ENCODE results near the gene NAV2.

The NAV2 gene

DNA sequence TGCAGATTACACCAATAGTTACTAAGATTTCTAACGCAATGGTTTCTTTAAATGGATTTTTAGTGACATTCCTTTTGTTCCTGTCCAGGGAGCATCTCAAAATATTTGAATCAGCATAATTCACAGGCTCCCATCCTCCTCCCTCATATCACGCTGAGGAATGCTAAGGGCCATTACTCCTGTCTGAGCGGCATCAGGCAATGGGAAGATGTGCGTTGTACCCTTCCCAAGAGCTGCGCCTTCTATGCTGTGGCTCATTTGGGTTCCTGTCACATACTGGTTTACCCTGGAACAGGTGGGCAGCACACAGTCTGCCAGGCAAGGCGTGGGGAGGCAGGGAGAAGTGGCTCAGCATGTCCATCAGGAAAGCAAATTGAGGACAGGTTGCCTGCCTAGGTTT is 325.8 kb downstream of the NAV2 start:
- no peak for DNase-seq (ENCODE audit: low read depth)

DNA sequence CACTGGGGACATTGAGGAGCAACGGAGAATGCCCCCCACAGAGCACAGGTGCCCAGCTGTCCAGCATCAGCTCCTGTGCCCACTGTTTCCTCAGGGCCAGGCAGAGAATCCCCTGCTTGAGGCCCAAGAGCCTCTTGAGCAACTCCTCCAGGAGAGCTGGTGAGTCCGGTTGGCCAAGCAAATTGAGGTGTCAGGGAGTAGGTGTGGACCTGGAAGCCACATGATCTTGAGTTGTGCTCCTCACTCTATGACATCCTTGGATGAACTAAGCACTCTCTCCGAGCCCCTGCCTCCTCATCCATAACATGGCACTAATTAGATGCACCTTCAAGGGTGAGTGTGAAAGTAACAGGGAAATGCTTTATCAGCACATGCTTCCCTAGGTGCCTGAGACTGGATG is 326.3 kb downstream of the NAV2 start:
- no peak for DNase-seq (ENCODE audit: low read depth)

- no peak for DNase-seq (ENCODE audit: low read depth)
Observed at GRCh38 chr11:20041499-20041898, 328.9 kb downstream of the NAV2 start.

DNA sequence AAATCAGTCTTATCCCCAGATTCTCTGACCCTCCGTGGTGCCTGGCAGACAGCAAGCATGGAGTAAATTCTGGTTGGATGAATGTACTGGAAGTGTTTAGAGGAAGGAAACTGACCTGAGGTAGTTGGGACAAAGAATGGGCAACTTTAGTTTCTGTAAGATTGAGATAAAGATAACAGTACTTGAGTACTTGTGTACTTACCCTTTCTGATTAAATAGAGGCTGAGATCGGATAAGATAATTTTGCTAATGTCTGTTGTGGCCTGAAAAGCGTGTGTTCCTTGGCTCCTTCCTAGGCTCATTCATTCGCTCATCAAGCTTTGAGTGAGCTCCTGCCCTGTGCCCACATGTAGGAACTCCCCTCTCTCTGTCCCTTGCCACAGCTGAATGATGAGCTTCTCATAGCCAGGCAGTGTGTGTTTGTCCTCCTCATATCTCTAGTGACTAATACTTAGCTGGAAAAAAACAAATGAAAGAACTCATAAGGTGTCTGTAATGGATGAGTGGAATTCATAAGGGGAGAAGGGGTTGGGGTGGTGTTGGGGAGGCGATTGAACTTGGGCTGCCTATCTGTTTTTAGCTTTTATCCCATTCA is 329.5 kb downstream of the NAV2 start:
- DNase-seq (ENCODE audit: low read depth) = no peak

DNA sequence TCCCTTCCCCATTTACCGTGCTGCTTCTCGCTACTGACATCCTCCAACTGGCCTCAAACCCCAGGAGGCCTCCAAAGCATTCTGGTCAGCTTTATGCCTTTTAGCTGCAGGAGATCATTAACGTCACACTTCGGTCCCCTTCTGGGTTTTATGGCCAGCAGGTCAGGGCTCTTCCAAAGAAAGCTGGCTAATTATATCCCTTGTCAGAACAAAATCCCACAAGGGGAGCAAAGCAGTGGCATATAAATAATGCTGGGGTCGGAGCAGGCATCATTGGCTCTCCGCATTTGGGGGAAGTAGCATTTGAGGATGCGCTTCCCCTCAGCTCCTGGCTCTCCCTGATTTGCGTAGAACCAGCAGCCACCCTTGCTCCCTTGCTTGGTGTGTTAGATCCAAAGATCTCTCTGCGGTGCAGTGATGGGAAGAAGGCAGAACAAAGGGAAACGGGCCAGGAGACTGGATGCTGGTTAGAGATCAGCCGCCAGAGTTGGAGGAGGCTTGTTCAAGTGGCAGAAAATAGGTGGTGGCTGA is 330.2 kb downstream of the NAV2 start:
- no peak for DNase-seq (ENCODE audit: low read depth)

GRCh38 chr11:20043992-20044391 is 331.4 kb downstream of the NAV2 start:
- no peak for DNase-seq (ENCODE audit: low read depth)

DNA sequence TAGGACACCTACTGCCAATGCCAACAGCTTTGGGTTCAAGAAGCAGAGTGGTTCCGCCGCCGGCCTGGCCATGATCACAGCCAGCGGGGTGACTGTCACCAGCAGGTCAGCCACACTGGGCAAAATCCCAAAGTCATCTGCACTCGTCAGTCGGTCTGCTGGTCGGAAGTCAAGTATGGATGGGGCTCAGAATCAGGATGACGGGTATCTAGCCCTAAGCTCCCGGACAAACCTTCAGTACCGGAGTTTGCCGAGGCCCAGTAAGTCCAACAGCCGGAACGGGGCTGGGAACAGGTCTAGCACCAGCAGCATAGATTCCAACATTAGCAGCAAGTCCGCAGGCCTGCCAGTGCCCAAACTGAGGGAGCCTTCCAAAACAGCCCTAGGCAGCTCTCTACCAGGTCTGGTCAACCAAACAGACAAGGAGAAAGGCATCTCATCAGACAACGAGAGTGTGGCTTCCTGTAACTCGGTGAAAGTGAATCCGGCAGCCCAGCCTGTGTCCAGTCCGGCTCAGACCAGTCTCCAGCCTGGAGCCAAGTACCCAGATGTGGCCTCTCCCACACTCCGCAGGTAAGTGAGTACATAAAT is 332.6 kb downstream of the NAV2 start:
- DNase-seq (ENCODE audit: low read depth) = no peak

- no peak for DNase-seq (ENCODE audit: low read depth)
Observed at GRCh38 chr11:20046416-20046815, 333.8 kb downstream of the NAV2 start.

DNA sequence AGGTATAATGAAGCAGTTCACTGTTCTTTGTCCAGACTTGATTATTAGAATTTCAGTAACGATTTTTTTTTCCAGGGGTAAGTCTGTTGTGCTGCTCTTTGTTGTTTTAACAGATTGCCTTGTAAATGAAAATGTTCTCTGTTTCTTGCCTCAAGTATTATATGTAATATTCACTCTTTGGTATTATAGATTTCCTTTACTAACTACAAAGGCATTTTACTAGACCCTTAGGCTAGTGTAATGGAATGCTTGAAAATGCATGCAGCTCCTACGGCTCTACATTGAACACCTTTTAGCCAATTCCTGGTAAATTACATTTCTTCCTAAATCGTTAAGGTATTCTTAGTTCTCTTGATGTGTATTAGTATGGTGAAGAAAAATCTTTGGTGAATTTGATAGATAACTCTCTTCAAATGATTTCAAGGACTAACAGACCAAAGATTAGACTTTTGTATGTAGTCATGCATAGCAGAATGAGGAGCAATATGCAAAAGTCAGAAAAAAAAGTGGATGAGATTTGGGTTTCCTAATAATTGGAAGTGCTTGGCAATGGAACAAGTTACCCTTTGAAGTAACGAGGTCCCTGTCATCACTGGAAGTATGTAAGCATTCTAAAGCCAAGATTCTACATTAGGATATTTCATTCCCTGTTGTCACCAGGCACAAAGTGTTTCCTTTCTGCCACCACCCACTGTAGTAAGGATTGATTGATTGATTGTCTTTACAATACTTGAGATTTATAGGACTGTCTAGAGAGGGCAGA is 334.6 kb downstream of the NAV2 start:
- DNase-seq (ENCODE audit: low read depth) = no peak

GRCh38 chr11:20047769-20048154 is 335.1 kb downstream of the NAV2 start:
- DNase-seq (ENCODE audit: low read depth) = no peak

DNA sequence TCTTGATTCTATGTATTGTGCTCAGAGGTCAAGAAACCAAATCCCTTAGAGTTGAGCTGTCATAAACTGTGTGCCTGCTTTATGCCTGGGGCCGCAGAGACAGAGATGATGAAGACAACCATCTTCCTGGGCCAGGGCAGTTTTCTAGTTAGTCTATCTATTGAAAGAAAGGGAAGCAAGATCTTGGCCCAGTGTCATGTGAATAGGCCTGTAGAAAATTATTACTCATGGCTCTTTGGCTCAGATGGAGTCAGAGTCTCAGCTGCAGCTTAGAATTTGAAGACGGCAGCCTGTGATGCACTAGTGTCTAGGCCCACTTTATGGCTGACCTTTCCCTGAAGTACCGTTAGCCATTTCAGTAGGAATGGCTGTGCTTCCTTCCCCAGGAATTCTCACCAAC is 335.6 kb downstream of the NAV2 start:
- DNase-seq (ENCODE audit: low read depth) = no peak

- DNase-seq (ENCODE audit: low read depth) = no peak
Observed at GRCh38 chr11:20048707-20049106, 336.1 kb downstream of the NAV2 start.

- no peak for DNase-seq (ENCODE audit: low read depth)
Observed at GRCh38 chr11:20049231-20049630, 336.6 kb downstream of the NAV2 start.

DNA sequence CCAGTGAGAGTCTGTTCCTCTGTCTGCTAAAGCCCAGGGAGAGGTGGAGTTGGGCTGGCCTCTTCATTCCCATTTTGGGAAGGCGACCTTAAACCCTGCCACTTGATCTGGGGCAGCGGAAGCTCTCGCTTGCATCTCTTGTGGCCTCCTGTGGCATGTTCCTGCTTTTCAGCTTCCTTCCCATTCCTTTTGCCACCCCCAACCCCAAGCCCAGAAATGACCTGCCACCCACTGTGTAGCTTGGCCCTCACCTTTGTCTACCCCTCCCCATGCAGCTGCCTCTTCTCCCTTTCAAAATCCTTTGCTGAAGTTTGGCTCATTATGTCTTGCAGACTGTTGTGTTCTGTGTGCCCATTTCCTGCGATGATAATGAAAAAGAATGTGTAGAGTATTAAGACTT is 337.4 kb downstream of the NAV2 start:
- no peak for DNase-seq (ENCODE audit: low read depth)

DNA sequence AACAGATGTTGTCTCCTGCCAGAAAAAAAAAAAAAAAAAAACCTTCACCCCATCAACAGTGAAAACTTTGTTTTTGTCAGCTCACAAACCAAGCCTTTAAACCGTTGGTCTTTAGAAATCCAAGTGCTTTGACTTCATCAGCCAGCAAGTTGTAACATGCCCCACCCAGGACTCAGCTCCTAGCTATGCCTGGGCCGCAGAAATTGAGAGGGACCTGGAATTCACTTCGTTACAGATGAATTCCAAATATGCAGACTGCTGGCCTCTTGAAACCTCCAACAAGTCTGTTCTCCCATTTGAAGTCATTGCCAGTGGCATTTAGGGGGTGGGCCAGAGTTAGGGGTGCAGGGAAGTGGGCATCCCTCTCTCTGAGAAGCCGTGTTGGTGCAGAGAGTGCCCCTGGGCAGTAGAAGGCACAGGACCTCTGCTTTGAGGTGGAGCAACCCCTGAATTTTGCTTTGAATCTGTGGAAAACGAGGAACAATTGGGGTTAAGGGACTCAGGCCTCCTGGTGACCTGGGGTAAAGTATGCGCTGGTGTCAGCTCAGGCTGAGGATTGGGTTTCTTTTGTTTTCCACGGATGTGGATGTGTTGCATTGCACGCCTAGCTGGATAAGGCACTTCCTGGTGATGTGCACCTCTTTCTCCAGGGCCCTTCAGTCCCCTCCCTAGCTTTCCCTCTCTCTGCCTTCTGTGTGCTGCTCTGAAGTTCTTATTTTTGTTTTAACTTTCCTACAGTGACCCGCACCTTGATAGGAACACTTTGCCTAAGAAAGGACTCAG is 338.1 kb downstream of the NAV2 start:
- DNase-seq (ENCODE audit: low read depth) = peak; percentile 3

DNA sequence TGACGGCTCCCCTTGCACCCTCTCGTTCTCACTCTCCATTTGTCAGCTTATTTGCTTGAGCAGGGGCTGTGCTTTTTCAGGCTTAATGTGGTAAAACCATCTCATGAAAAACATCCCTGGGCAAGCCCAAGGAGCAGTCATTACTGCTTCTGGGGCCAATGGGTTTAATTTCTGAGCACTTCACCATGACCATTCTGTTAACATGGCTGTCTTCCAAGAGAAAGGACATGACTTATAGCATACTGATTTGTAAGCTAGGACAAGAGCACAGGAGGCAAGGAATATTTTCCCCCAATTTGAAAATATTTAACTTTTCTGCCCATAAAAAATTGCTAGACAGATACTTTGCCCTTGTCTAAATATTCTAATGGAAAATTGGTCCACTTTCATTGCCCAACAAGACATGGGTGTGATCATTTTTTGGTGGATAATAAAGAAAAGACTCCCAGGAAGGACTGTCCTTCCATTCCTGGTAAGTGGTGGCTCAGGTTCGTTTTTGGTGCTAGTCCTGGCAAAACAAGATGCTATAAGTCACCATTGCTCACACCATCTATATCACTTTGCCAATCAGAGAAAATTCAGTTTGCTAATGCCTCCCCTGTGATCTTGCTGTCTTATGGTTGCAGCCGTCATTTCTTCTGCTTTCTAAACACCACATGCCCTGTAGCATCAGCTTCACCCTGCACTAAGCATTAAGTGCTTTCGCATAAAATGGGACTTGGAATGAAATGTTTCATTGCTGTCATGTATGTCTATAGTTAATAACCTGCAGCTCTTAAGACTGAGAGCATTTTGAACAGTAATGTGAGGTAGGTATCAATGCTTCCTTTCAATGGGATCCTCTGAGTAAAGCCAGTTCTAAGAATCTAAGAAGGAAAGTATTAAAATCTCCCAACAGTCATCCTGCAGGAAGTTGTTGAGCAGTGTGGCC is 339.1 kb downstream of the NAV2 start:
- DNase-seq (ENCODE audit: low read depth) = no peak

DNA sequence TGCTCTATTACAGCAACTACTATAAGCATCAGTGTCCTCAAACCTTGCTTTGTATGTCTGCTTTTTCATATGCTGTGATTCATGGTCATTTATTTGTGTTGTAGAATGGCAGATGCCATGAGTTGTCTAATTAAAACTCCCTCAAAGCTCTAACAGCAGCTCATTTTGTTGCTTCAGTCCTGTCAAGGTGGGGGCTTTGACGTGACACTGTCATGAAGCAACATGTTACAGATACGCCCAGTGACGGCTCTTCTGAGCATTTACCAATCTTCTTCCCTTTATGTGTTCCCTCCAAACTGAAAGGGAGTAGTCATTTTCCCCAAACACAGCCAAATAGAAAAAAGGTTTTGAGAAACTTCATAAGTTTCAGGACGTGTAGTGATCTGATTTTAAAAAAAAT is 340.9 kb downstream of the NAV2 start:
- no peak for DNase-seq (ENCODE audit: low read depth)

DNA sequence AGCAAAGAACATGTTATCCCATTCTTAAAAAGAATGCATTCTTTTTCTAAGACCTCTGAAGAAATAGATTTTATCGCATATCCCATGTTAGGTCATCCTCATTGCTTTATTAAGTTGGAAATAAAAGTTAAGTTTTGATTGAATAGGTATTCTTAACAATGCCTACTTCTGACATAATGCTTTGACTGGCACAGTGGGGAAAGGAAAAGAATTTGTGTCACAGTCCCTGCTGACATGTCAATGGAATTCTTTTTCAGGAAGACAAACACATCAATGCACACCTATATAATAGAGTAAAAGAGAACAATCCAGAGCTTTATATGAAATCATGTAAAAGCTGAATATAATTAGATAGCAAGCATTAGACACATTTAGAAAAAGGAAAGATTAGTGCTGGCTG is 341.9 kb downstream of the NAV2 start:
- DNase-seq (ENCODE audit: low read depth) = no peak

- DNase-seq (ENCODE audit: low read depth) = no peak
Observed at GRCh38 chr11:20055312-20055711, 342.7 kb downstream of the NAV2 start.

DNA sequence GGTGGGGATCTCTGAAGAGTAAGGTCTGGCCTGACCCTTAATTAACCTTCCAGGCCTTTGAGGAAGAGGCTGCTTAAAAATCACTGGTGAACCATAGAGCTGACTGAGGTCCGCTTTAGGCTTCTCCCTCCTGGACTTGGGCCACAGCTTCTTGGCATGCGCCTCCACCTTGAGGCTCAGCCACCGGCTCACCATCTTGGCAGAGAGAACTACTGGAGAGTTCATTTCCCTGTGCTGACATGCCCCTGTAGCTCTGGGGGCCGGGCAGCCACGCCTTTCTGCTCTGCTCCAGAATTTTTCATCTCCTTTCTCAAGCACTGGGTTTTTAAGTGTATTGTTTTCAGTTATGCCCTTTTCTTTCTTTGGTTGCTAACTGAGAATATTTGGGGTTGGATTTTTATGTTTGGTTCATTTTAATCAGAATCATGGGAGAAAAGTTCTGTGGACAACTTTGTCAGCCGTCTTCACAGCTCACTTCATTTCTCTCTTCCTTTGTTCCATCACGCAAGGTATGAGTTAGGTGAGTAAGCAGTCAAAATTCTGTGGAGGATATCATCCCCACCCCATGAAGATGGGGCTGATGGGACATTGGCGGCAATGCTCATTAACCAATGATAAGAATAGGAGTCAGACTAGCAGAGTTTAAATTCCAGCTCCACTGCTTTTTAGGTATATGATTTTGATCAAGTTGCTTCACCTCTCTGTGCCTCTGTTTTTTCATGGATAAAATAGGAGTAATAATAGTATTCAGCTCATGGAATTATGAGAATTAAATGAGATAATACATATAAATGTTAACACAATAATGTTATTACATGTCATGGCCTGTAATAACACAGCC is 343.7 kb downstream of the NAV2 start:
- no peak for DNase-seq (ENCODE audit: low read depth)

Data from HS-5 (cell line).